22Rv1 (cell line): Measurements from ENCODE around the gene SLCO3A1.

ENCODE experiments used
- H3K27ac ChIP-seq: fragments of 450-650 bp; 2 replicates; pipeline ENCODE4 v1.5.1; 2017
- ZFX ChIP-seq: fragments of 450-650 bp; IDR thresholded peaks from 2 replicates; pipeline ENCODE4 v1.6.1; 2017; ENCODE audit warnings: antibody characterized with exemption, borderline replicate concordance
- TF ChIP-seq, protein P1 (sequence below): fragments of 450-650 bp; IDR thresholded peaks from 2 replicates; pipeline ENCODE4 v1.5.1; 2017; ENCODE audit warnings: mild to moderate bottlenecking

The SLCO3A1 gene

DNA sequence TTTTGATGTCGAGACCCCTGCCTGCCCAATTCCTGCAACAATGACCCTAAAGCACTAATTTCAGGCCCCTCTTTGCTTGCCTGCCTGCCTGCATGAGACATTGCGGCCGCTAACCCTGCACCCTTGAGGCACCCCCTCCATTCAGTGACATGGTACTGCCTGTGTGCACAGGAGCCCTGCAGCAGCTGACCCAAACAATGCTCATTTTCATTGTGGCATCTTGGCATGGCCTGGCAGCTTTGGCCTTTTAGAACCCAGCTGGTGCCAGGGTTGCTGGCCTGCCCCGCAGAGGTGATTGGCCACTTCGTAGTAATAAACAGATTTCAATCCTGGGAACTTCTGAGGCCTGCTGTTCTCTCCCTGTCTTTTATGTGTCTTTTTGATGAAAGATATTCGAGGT is 33.8 kb downstream of the SLCO3A1 start:
- TF ChIP-seq ZFX: no peak
- TF ChIP-seq, protein P1, sequence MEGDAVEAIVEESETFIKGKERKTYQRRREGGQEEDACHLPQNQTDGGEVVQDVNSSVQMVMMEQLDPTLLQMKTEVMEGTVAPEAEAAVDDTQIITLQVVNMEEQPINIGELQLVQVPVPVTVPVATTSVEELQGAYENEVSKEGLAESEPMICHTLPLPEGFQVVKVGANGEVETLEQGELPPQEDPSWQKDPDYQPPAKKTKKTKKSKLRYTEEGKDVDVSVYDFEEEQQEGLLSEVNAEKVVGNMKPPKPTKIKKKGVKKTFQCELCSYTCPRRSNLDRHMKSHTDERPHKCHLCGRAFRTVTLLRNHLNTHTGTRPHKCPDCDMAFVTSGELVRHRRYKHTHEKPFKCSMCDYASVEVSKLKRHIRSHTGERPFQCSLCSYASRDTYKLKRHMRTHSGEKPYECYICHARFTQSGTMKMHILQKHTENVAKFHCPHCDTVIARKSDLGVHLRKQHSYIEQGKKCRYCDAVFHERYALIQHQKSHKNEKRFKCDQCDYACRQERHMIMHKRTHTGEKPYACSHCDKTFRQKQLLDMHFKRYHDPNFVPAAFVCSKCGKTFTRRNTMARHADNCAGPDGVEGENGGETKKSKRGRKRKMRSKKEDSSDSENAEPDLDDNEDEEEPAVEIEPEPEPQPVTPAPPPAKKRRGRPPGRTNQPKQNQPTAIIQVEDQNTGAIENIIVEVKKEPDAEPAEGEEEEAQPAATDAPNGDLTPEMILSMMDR: no peak
- H3K27ac ChIP-seq: no peak overlapping the region

GRCh38 chr15:91887921-91888373 is 34.4 kb downstream of the SLCO3A1 start:
- no peak for TF ChIP-seq ZFX
- TF ChIP-seq, protein P1: no peak
- no peak overlapping the region for H3K27ac ChIP-seq

DNA sequence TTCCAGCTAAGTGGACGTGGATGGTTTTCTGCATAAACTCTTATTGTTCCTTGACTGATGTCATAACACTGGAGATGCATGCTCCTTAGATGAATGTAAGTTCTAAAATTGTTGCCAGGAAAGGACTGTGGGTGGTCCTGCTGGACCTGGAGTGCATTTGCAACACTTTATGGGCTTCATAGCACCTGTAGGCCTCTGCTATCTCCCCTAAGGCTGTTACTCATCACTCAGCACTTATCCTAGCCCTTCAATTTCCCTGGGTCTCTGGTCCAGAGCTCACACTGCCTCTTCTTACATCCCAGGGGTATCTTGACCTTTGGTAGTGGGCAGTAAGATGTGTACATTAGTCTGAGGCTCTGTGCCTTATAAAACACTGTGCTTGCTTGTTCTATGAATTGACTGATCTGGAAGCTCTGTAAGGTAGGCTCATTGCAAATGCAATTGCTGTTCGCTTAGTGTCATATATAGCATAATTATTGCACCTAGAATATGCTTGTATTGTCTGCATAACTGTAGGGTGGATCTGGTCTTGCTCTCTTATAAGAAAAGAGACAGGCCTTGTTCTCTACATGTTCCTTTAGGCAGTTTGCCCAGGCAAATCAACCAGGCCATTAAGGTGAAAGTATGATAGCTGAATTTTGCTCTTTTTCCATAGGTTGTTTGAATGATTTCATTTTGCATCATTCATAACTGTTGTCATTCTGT is 35.8 kb downstream of the SLCO3A1 start:
- no peak overlapping the region for H3K27ac ChIP-seq
- TF ChIP-seq, protein P1: no peak
- no peak for TF ChIP-seq ZFX

DNA sequence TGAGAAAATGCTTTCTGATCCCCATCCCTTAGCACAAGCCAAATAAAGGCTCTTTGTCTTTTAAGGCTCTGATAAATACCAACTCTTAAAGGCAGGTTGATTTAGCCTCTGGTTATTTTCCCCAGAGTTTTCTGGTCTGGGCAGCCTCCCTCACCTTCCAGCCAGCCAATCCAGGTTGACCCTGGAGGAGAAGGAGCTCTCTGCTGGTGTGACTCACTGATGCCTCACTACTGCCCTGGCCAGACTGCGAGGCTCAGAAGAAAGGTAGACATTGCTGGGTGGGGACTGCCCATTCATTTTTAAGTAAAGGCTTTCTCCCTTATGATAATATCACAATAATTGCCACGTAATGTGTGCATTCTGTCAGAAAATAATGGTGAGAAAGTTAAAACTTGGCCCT is 37.1 kb downstream of the SLCO3A1 start:
- TF ChIP-seq, protein P1: no peak
- TF ChIP-seq ZFX: no peak
- no peak overlapping the region for H3K27ac ChIP-seq

- no peak for TF ChIP-seq ZFX
- TF ChIP-seq, protein P1: no peak
- H3K27ac ChIP-seq: no peak overlapping the region
Observed at GRCh38 chr15:91891101-91891500, 37.6 kb downstream of the SLCO3A1 start.

GRCh38 chr15:91891788-91892345 is 38.4 kb downstream of the SLCO3A1 start:
- TF ChIP-seq, protein P1: no peak
- H3K27ac ChIP-seq: no peak overlapping the region

GRCh38 chr15:91892436-91892835 is 38.9 kb downstream of the SLCO3A1 start:
- H3K27ac ChIP-seq: no peak overlapping the region
- TF ChIP-seq, protein P1: no peak
- no peak for TF ChIP-seq ZFX
